ENCODE results near the gene C1QTNF7. TPM values are rescaled to one million over a fixed set of nuclear protein-coding genes. Genes with fewer than 3 reads are reported as not detected.

Gene C1QTNF7, protein sequence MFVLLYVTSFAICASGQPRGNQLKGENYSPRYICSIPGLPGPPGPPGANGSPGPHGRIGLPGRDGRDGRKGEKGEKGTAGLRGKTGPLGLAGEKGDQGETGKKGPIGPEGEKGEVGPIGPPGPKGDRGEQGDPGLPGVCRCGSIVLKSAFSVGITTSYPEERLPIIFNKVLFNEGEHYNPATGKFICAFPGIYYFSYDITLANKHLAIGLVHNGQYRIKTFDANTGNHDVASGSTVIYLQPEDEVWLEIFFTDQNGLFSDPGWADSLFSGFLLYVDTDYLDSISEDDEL
- polyA plus RNA-seq: 1 to 10 TPM in 2 of 3 donors, under 1 TPM in 1; 0.22 to 5.8 (median 4.5) TPM

DNA sequence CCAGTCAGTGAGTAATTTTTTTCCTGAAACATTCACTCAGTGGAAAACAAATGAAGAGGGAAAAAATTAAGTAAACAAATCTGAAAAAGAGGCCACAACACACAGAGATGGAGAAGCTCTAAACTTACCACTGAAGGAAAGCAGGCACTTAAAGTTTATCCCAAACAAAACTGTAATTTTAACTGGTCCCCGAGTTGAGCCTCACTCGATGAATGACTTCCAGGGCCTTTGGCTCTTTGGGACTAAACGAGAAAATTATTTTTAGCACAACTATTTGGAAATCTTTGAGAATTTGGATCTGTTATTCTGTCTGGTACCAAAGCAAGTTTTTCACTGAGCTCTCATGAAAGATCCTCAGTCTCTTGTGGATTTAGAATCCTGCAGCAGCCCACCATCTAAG lies at the start of gene C1QTNF7:
Gene C1QTNF7 (plus strand): TSS at position 333 of the 400 bp plus-strand sequence. CDS start 7,711 bp downstream, outside the sequence.
- H3K27ac ChIP-seq (ENCODE audit: low read depth, low read length): no peak within 1 kb of the TSS
- WGBS, 3 donors: 48 to 71% (median 63%) methylated on average over 3 of the region's 3 CpGs

DNA sequence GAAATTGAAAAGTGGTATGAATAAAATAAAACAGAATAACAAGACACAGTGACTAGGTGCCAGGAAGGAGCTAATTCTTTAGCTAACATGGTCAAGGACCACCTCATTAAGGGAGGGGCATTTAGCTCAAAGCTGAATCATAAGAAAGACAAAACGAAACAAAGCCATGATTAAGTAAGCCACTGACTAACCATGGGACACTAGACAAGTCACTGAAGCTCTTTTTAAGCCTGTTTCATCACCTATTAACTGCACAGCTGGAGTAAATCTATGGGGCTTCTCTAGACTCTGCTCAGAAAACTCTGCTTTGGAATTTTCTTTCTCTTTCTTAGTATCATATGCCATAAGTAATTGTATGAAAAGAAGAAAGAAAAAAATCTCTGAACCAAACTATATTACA lies 49.8 kb upstream of the C1QTNF7 start:
- WGBS, 3 donors: 0 to 33% (median 30%) methylated on average over 1 of the region's 1 CpG
- no peak overlapping the region for H3K27ac ChIP-seq (ENCODE audit: low read depth, low read length)

DNA sequence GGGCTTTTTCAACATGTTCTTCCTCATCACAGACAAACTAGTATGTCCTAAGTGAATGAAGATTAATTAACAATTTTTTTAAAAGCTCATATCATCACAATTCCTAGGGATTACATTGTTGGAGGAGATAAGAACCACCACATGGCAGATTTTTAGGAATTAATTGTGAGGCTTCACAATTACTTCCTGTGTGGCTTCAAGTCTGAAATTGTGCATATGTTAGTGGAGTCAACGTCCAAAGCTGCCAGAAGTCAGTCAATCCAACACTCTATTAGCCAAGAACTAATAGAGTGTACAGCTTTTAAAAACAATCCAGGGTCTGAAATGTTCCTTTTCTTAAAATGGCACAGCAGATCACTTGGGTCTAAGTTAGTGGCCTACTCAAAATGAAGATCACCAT lies 49.3 kb upstream of the C1QTNF7 start:
- WGBS, 3 donors: 8 to 23% (median 15%) methylated on average over 1 of the region's 1 CpG
- H3K27ac ChIP-seq (ENCODE audit: low read depth, low read length): no peak overlapping the region

DNA sequence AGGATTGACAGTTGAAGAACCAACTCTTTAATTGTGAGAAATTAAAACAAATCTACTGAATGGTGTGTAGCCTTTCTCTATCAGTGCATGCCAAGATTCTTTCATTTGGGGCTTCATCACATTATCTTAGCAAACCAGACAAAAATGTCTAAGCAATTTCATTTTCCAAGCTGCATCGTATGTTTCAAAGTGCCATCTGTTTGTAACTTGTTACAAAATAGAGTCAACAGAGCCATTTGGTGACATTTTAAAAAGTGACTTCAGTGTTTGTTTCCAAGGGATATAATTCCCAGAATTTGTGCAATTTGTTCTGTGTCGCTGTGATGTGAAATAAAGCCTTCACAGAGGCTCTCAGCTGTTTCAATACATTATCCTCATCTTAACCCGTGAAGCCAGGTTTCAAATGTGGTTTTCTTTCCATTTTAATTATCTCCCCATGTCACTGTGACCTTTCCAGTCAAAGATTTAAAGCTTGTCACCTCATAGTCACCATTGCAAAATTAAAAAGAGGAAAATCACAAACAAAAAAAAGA lies 46.0 kb upstream of the C1QTNF7 start:
- WGBS, 3 donors: 80 to 84% (median 81%) methylated on average over 3 of the region's 3 CpGs
- H3K27ac ChIP-seq (ENCODE audit: low read depth, low read length): no peak overlapping the region

DNA sequence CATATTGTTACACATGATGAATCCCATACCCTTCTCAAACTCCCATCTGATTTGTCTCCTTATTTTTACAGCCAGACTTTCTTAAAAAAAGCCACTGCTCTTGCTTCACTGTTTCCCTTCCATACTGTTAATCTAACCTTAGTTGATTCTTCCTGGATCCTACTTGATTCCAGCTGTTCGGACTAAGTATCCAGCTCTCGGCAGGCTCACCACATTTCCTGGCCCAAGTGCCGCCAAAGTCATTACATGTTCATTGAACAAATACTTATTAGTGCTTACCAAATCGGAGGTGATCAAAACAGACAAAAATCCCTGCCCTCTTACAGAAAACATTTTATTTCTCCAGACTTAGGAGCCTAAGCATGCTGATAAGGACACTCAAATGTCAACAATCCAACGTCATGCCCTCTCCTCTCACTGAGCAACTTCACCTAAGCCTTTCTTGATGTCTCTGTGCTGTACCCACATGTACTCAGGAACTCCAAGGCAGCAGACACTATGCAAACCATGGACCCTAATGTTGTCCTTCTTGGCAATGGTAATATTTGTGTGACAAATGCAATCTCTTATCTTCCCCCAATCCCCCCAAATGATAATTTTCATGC lies 45.1 kb upstream of the C1QTNF7 start:
- H3K27ac ChIP-seq (ENCODE audit: low read depth, low read length): no peak overlapping the region
- WGBS, 3 donors: 75 to 90% (median 82%) methylated on average over 5 of the region's 5 CpGs

DNA sequence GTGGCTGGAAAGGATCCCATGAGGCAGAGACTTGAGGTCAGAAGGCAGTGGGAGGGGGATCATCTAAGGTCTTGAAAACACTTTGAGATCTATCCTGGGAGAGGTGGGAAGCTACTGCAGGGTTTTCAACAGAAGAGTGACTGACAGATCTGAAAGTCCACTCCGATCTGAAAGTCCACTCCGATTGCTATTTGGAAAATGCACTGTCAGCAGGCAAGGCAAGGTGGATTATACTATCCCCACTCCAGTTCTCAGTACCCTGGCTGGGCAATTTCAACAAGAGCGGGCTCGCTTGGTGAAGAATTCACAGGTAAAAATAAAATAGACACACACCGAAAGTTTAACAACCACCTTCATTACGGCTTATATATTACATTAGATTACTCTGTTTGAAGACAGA lies 42.3 kb upstream of the C1QTNF7 start:
- 91 to 94% (median 91%) methylated on average over 6 of the region's 6 CpGs for WGBS, 3 donors
- H3K27ac ChIP-seq (ENCODE audit: low read depth, low read length): no peak overlapping the region

DNA sequence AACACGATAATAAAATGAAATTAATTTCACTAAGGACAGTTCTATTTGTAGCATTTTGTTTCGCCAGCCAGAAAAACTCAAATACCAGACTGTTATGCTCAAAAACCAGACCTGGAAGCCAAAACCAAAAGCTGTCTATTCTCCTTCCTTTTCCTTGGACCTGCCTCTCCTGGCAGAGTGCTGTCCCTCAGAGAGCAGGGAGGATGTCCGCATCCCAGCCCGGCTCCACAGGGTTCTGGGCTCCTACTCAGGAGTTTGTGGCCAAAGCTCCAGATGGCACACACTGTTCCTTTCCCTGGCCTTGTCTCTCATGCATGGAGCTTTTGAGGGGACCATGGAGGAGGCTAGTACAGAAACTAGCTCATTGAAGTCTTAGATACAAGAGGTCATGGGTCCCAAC lies 41.9 kb upstream of the C1QTNF7 start:
- WGBS, 3 donors: 68 to 76% (median 72%) methylated on average over 4 of the region's 4 CpGs
- H3K27ac ChIP-seq (ENCODE audit: low read depth, low read length): no peak overlapping the region

DNA sequence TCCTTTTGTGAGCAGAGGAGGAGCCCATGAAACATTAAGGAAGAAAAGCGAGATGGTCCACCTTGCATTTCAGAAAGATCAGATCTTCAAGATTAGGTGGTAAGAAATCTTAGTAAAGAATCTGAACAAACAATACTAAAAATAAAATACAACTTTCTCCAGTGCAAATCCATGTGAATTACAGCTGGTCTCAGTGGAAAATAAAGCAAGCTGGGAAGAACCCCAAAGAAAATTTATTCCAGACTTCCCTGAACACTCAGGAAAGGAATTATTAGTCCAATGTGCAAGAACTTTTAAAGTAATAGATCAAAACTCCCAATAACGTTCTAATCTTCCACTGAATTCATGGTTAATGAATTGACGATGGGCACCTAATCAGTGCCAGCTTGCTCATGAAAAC lies 37.3 kb upstream of the C1QTNF7 start:
- H3K27ac ChIP-seq (ENCODE audit: low read depth, low read length): no peak overlapping the region
- 74 to 75% (median 74%) methylated on average over 3 of the region's 3 CpGs for WGBS, 3 donors

DNA sequence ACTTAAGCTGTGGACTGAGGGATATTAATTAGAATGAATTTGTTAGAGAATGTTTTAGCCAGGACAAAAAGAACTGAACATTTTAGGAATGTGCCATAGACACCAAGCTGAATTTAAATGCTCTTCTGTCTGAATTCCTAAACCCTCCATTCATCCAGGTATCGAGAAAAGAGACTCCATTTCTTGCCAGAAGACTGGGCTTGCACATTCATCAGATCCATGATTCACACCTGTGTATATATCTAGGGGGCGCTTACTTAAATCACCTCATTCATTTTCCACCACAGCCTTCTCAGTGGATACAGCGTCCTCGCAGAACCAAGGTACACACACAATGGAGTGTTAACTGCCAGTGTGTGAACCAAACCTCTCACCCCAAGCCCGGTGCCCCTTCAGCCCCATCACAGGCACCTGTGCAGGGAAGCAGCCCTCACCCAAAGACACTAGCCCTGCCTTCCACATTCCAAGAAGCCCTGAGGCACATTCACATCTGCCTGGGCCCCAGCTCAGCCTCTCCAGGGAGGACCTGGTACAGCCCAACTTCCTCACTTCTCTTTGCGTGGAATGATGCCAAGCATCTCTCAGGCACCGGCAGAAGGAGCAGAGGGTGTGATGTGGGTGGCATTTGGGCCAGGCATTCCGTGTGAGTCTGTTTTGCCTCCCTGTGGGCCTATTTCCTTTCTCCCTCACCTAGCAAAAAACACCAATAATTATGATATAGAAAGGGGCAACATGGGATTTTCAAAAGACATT lies 35.6 kb upstream of the C1QTNF7 start:
- 78 to 89% (median 87%) methylated on average over 8 of the region's 8 CpGs for WGBS, 3 donors
- H3K27ac ChIP-seq (ENCODE audit: low read depth, low read length): no peak overlapping the region

DNA sequence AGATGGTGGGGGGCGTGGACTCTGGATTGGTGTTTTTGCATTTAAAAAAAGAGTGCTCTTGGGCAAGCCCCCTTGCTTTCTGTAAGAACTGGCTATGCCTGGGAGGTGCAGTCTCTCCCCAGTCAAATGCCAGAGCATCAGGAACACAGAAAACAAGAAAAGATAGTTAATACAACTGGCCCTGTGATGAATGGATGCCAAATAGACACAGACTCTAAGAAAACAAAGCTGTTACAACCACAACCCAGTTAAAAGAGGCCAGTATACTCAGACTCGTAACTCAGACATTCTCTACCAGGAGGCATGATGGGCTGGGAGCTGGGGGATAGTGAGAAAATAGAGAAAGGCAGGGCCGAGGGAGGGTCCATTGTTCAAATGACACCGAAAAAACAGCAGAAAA lies 32.5 kb upstream of the C1QTNF7 start:
- no peak overlapping the region for H3K27ac ChIP-seq (ENCODE audit: low read depth, low read length)
- 85 to 95% (median 91%) methylated on average over 4 of the region's 4 CpGs for WGBS, 3 donors

DNA sequence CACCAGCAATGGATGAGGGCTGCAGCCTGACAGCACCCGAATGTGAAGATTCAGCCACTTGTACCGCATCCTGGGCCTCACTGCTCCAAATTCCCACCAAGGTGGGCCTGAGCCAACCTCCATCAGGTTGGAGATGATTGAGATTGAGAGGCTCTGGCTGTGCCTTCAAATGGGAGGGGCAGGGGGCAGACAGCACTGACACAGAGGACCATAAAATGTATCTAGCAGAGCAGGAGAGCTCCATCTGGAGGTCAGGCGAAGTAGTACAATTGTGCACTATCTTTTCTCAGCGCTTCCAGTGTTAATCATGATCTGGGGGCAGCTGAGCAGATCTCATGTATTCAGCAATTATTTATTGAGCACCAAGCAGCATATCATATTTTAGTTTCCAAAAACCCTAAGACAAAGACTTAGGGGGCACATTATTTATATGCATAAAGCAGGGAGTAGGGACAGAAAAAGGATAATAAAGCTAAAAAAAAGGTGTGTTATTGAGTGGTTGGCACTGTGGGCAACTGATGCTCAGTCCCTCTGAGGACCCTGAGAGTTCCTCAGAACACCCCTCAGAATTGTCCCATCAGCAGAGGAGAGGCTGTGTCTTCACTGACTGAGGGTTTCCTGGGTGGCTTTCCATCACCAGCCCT lies 31.6 kb upstream of the C1QTNF7 start:
- 56 to 66% (median 66%) methylated on average over 4 of the region's 4 CpGs for WGBS, 3 donors
- H3K27ac ChIP-seq (ENCODE audit: low read depth, low read length): no peak overlapping the region

DNA sequence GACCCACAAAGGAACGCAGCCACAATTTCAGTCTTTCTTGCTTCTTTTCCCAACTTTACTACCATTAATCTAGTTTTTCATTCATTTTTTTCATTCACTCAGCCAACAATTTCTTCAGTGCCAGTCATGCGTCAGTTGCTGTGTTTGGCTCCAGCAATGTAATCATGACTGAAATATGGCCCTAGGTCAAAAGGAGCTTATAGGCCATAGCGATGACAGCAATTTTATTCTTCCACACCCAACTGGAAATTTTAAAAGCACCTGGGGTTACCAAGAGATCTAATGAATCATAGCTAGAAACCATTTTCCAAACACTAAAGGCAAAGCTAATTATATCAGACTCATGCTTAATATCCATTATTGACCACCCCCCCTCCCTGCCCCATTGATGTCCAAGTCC lies 29.8 kb upstream of the C1QTNF7 start:
- H3K27ac ChIP-seq (ENCODE audit: low read depth, low read length): no peak overlapping the region
- WGBS, 3 donors: 63 to 79% (median 70%) methylated on average over 3 of the region's 3 CpGs

DNA sequence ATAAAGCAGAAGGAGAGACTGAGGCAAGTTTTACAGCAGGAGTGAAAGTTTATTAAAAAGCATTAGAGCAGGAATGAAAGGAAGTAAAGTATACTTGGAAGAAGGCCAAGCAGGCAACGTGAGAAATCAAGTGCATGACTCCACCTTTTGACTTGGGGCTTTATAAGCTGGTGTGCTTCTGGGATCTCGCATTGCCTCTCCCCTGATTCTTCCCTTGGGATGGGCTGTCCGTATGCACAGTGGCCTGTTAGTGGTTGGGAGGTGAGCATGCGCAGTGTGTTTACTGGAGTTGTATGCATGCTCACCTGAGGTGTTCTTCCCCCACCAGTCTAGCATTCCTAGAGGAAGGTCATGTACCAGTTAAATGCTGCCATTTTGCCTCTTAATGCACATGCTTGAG lies 29.1 kb upstream of the C1QTNF7 start:
- WGBS, 3 donors: 52 to 58% (median 54%) methylated on average over 4 of the region's 4 CpGs
- H3K27ac ChIP-seq (ENCODE audit: low read depth, low read length): no peak overlapping the region

DNA sequence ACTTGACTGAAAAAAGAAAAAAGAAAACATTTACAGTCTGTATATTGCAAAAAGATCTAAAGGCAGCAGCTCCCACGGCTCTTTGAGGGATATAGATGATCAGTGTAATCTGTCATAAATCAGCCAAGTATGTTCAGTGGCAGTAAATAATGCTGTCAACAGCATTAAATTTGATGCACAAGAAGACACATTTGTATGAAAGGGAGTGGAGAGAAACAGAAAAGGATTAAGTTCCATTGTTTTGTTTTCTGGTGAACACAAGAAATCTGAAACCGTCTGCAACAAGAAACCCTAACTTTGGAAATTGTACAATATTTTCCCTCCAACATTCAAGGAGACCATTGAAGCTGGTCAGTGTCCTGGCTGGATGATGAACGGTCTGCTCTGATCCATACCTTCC lies 27.6 kb upstream of the C1QTNF7 start:
- WGBS, 3 donors: 75 to 92% (median 86%) methylated on average over 3 of the region's 3 CpGs
- no peak overlapping the region for H3K27ac ChIP-seq (ENCODE audit: low read depth, low read length)

DNA sequence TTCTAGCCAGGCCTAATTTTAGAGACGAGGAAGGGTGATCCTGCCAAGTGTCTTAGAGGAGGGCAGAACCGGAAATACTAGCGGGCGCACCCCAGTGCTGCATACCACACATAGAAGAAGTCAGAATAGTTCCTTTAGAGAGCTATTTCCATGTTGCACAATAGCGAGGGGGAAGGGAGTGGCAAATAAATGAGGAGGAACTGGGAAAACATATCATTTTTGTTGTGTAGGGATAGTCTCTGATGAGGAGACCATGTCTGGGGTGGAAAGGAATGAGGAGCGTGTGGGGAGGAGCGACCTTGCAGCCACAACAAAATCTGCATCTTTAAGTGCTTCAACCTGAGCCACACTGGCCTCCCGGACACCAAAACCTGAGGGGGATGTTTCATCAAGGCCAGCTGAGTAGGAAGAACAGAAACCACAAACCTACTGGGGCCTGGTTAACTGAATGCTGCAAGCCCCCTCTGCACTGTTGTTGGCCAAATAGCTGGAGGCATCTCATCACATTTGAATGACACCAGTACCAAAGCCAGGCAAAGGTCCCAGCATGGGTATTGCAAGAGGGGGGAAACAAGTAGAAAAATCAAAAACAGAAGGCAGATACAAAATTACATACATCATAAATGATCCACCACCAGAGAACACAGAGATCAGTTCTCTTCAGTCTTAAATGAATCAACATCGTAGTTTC lies 26.7 kb upstream of the C1QTNF7 start:
- WGBS, 3 donors: 31 to 58% (median 35%) methylated on average over 9 of the region's 9 CpGs
- H3K27ac ChIP-seq (ENCODE audit: low read depth, low read length): no peak overlapping the region

DNA sequence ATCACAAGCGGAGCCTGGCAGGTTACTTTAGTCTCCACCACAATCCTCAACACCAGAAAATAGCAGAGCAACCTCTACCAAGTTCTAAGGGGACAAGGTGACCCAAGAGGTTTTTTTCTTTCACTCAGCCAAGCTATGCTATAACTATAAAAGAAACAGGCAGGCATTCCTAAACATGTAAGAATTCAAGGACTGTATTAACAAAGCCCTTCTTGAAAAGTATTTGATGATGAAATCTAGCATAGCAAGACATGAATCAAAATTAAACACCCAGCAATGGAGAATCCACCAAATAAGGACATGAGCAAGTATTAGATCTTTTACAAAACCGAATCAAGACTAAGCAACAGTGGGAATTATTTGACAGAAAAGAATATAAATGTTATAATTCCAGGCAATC lies 25.7 kb upstream of the C1QTNF7 start:
- 64 to 77% (median 74%) methylated on average over 2 of the region's 2 CpGs for WGBS, 3 donors
- H3K27ac ChIP-seq (ENCODE audit: low read depth, low read length): no peak overlapping the region

DNA sequence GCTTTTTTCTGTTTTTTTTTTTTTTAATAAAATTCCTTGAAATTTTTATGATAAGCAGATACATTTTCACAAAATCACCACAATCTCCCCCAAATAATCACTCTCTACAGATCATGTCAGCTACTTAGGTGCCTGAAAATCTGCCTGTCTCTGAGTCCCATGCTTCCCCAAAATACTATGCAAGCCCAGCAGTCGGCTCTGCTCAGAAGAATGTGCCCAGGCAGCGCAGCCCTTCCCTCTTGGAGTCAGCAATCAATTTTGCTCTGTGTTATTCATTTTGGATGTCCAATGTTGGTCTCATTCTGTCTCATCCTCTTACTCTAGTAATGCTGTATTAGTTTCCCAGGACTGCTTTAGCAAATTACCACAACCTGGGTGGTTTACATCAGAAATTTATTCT lies 24.9 kb upstream of the C1QTNF7 start:
- WGBS, 3 donors: 42 to 88% (median 51%) methylated on average over 2 of the region's 2 CpGs
- H3K27ac ChIP-seq (ENCODE audit: low read depth, low read length): no peak overlapping the region

DNA sequence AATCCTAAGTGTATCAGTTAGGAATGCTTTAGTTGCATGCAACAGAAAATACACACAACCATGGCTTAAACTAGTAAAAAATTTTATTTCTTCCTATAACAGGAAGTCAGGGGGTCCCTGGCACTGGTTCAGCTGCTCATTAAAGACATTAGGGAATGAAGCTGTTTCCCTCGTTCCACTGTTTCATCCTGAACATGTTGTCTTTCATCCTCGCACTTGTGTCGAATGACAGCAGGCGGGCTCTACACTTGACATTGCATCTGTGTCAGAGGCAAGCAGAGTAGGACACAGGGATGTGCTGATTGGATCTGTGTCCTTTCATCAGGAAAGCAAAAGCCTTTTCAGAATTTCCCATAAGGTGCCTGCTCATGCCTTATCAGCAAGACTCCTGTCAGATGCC lies 22.8 kb upstream of the C1QTNF7 start:
- 70 to 77% (median 77%) methylated on average over 4 of the region's 4 CpGs for WGBS, 3 donors

More for the DNA sequence above, 22.8 kb upstream of the C1QTNF7 start:
- H3K27ac ChIP-seq (ENCODE audit: low read depth, low read length): no peak overlapping the region

Measured in adipose tissue (tissue), 3 donors.